ENCODE measurements around the gene MAGI1.

Gene MAGI1

GRCh38 chr3:65500398-65501306 lies 538.1 kb downstream of the MAGI1 start:
- DNase-seq = no peak

GRCh38 chr3:65497846-65498245 lies 540.9 kb downstream of the MAGI1 start:
- DNase-seq = no peak

DNA sequence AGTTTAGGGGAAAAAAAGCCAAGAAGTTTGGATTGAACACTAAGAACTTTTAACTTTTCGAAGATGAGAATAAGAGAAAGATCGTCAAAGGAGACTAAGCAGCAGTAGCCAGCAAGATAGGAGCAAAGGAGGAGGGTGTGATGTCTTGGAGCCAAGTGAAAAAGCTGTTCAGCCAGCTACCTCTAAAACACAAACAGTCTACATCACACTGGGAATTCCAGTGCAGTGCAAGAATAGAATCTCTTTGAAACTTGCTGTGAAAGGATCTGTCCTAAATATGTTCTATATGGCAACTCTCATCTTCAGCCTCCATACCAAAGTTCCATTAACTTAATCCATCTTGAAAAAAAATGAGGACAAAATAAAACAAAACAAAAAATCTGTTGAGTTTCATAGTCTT lies 541.5 kb downstream of the MAGI1 start:
- DNase-seq = no peak

DNA sequence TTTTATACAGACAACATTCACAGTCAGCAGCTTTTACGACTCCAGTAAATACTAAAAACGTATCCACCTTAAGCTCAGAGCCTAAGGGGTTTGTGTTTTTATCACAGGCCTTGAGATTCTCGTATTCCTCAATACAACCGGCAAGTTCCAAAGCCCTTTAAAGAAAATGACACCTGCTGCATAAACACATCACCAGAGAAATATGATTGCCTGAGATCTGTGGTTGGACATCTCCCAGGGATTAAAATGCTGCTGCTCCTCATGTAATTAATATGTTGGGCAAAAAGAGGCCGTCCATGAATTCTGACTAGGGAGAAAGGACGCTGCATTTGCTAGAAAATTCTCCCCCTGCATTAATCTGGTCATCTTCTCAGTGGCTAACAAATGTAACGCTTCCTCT lies 544.8 kb downstream of the MAGI1 start:
- DNase-seq = no peak

GRCh38 chr3:65493371-65493882 lies 545.3 kb downstream of the MAGI1 start:
- no peak for DNase-seq

DNA sequence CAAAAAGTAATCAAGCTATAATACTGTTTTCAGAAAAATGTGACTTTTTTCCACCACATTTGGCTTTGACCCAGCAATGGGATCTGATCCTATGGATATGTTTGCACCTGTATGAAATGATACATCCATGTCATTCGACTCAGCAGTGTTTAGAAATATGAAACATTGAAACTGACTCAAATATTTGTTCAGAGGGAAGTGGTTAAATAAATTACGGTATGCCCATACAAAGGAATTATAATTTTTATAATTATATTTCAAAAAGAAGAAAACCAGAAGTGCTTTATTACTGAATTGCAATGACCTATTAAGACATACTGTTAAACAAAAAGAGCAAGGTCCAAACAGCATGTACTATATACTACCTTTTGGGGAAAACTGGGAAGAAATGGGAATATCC lies 546.5 kb downstream of the MAGI1 start:
- no peak for DNase-seq

GRCh38 chr3:65490114-65490513 lies 548.6 kb downstream of the MAGI1 start:
- DNase-seq = no peak

GRCh38 chr3:65489253-65489652 lies 549.5 kb downstream of the MAGI1 start:
- no peak for DNase-seq

DNA sequence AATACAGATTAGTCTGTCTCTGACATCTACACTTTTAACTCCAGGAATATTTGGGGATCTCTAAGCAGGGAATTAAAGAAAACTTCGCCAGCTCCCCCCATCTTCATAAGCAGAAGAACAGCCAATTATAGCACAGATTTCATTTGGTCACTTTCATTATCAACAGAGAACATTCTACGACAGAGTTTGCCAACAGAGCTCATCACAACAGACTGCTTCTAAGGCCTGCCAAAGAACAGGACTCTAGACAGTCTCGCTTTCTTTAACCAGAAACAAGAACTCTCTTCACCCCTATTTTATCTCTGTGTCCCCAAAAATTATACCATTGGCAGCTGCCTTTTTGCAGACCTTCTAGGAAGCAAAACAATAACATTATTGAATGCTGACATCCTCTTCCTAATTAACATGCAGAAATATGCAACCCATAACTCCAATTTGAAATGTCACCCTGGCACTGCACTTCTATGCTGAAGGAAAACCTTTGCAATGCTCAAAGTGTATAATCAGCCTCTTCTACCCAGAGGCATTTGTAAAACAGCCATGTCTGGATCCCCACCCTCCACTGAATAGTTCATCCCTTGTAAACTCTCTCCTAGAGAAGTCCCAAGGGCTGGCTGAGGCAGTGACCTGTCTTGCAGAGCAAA lies 552.8 kb downstream of the MAGI1 start:
- DNase-seq = no peak

- no peak for DNase-seq
Observed at GRCh38 chr3:65484964-65485363, 553.8 kb downstream of the MAGI1 start.

DNA sequence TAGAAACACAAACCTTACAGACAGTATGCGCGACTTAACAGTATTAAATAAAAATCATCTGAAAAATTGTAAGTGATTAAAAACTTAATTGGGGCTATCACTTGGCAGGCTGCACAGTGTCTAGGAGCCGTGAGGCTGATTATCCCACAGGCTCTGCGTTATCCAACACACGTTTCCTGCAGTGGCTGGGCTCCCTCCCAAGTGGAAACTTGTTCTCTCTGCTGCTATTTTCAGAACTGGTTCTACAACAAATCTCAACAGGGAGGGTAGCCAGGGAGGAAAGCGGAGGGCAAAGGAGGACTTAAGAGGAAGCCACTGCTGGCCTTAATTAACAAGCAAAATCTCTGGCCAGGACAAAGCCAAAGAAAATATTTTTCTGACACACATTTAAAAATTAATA lies 555.2 kb downstream of the MAGI1 start:
- DNase-seq = no peak

GRCh38 chr3:65483011-65483410 lies 555.7 kb downstream of the MAGI1 start:
- DNase-seq = no peak

DNA sequence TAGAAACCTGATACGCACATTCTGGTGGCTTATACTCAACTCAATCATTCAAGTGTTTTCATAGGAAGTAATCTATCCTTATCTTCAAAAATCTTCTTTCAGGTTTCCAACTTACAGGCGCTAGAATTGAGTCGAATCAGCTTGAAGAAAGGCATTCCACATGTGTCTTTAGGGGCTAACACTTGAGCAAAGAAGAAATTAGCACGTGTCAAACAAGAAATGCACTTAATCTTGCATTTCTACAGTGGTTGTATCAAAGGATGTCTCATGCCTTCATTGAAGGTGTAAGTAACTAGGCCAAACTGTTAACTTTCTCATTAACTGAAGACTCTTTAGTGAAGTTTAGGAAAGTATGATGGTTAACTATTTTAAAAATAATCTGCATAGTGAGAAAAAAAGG lies 557.6 kb downstream of the MAGI1 start:
- DNase-seq = no peak

GRCh38 chr3:65479990-65480389 lies 558.7 kb downstream of the MAGI1 start:
- no peak for DNase-seq

DNA sequence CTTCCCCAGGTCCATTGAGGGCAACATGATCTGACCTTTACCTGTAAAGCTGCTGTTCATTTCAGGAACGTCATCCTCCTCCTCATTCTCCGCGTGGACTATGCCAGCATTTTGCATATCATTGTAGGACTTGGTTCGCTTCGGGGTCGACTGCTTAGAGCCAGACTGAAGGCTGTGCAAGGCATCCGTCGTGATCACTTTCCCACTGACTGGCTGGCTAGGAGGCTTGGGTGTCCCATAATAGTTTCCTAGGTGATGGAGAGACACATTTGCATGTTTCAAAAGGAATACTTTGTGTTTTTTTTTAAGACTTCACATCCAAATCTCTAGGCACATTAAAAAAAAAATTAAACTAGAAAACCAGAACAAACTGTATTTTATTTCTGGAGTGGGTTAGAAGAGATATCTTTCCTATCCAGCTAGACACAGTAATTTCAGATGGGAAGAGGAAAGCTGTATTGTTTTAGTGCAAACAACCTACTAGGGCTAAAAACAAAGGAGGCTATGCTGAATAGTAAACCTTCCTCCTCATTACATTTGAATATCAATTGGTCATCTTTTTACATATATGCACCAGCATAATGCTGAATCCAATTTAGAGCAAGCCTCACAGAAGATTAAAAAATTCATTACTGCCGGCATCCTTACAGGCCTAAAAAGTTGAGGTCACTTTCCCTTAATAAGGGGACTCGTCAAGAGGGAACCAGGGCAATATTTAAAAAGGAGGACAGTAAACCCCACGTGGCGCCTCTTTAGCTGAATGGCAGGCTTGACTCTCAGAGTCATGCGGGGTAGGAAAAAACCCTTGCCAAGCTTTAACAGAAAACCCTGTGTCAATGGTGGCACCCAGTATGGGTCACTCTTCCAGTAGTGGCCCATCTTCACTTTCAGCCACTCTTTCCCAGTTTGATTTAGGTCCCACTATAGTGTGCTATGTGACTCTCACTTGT lies 559.9 kb downstream of the MAGI1 start:
- DNase-seq = no peak

GRCh38 chr3:65473736-65474135 lies 565.0 kb downstream of the MAGI1 start:
- no peak for DNase-seq

- DNase-seq = no peak
Observed at GRCh38 chr3:65472501-65472900, 566.2 kb downstream of the MAGI1 start.

- DNase-seq = no peak
Observed at GRCh38 chr3:65466300-65466988, 572.3 kb downstream of the MAGI1 start.

- no peak for DNase-seq
Observed at GRCh38 chr3:65449841-65450428, 588.8 kb downstream of the MAGI1 start.

DNA sequence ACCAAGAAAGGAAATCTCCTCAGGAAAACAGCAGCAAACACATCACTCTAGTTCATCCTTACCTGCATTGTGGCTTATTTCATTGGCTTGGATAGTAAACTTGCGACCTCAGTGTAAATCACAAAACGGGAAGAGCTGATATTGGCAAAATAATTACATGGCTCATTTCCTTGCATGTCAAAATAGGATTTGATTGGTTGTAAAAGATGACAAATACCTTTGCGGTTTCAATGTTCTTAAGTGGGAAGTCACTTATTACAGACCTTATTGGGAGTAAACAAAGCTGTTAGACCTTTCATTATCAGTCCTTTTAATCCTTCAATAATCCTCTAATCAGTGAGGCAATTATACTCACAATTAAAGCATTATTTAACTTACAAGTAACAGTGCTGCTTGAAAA lies 590.6 kb downstream of the MAGI1 start:
- no peak for DNase-seq

GRCh38 chr3:65445573-65446169 lies 593.0 kb downstream of the MAGI1 start:
- DNase-seq = no peak

DNA sequence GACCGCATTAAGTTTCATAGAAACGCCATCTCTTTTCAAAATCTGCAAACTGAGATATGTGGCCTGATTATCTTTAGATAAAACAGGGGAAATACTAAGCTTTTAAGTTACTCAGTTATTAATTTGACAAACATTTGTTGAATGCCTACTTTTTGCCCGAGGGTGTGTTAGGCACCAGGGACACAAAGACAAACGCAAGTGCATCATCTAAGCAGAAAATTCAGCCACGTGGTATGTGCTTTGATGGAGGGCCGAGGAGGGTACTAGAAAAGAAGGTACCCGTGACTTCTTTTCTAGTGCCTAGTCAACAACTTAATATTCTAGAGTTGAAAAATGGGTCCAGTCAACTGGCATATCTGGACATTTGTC lies 594.3 kb downstream of the MAGI1 start:
- no peak for DNase-seq
